HG03175 (cell line): ENCODE results near the gene ACTR3C.
"Not testable (repeated sequence)": the region's sequence is repeated elsewhere in the genome, so short reads cannot be mapped to it uniquely, and the experiment has no call there.

Experiments
- ATAC-seq: cut with Tn5 transposase; IDR thresholded peaks from one replicate; pipeline ENCODE4 v1.9.1; 2021; ENCODE audit warnings: mild to moderate bottlenecking, moderate library complexity; ENCODE audit not compliant: unreplicated experiment

Gene ACTR3C

DNA sequence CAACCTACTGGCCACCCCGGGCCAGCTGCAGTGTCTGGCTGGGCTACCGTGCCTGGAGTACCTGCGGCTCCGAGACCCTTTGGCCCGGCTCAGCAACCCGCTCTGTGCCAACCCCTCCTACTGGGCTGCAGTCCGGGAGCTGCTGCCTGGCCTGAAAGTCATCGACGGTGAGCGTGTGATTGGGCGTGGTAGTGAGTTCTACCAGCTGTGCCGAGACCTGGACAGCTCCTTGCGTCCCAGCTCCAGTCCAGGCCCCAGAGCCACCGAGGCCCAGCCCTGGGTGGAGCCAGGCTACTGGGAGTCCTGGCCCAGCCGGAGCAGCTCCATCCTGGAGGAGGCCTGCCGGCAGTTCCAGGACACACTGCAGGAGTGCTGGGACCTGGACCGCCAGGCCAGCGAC, 13.8 kb upstream of the ACTR3C start:
- no peak for ATAC-seq

GRCh38 chr7:150336746-150337145, 13.4 kb upstream of the ACTR3C start:
- ATAC-seq: no peak

- ATAC-seq: no peak
These were observed 12.4 kb upstream of the ACTR3C start for GRCh38 chr7:150335774-150336112.

GRCh38 chr7:150335108-150335773, 11.9 kb upstream of the ACTR3C start:
- ATAC-seq: no peak

- ATAC-seq: no peak
These were observed 10.8 kb upstream of the ACTR3C start for GRCh38 chr7:150334108-150334507.

GRCh38 chr7:150333659-150334058, 10.3 kb upstream of the ACTR3C start:
- ATAC-seq: no peak

DNA sequence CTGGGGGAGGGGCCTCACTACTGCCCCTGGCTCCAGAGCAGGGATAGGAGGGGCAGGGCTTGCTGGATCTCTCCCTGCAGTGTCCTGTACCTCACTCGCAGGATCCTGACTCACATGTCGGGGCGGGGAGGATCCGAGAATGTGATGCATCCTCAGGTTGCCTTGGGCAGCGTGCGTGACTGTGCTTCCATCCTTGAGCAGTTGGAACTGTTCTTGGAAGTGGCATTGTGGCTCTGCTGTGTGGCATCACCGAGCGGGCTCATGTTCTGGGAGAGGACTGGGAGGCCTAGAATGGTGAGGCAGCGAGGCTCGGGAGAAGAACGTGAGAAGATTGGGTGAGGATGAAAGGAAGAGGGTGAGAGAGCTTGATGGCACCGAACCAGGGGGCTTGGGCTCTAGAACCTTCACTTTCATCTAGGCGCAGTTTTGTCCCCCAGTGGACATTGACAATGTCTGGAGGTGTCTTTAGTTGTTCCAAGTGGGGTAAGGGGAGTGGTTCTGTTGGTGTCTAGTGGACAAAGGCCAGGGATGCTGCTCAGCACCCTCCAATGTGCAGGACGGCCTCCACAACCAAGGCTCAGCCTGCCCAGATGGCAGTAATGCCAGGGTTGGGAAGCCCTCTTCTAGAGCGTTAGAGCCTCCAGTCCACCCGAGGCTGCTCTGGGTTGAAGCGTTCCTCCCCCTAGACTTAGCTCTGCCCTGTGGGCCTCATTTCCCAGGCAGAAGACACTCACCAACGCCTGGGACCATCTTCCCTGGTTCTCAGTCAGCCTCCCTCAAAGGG, 9.7 kb upstream of the ACTR3C start:
- ATAC-seq: no peak

- no peak for ATAC-seq
These were observed 7.0 kb upstream of the ACTR3C start for GRCh38 chr7:150330211-150330885.

DNA sequence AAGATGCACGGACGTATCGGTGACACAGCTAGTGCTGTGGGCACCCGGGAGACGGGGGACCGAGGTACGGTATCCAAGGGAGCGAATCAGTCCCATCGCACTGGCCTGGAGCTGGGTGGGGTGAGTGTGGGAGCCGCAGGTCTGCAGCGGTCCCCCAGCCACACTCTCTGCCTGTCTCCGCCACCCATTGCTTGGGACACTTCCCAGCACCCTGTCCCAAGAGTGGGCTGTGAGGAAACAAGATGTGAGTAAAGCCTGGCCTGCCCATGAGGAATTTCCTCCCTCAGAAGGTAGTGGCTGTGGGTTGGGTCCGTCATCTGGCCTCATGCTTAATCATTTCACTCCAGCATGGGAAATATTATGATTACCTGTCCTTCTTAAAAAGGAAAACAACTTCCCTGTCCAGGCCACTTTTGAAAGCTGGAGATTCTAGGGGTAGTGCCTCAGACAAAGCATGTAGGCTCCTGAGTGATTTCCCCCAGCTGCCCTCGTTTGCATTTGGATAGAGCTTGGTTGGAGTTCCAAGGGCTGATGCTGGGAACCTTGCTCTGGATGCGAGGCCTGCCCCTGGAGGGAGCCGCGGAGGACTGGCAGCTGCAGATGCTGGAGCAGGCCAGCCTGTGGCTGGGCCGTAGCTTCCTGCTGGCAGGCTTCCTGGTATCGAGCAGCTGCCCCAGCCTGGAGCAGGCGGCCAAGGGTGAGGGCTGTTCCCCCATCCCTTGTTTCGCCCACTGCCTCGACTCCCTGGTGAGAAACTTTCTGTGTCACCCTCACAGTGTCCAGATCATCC, 6.2 kb upstream of the ACTR3C start:
- no peak for ATAC-seq

GRCh38 chr7:150327308-150327707, 4.0 kb upstream of the ACTR3C start:
- no peak for ATAC-seq

DNA sequence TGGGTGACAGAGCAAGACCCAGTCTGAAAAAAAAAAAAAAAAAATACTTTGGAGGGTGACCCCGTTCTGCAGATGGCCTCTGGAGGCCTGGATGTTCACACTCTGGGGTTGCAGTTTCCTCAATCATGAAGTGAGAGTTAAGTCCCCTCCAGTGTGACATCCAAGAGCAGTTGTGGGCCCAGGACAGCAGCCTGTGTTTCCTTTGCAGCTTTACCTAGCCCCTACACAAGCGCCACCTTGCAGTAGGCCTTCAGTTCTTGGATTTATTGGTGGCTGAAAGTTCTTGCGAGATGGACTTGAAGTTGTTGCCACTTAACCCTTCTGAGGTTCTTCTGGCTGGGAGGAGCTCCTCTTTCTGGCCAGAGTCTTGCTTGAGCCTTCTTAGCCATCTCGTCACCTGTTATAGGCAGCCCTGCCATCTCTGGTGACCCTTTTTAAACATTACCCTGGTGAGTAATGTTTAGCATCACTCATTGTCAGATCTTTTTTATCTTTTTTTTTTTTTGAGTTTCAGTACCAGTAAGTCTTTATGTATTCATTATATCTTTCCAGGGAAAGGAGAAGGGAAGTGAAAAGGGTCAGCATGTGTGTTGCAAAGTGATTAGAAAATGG, 3.4 kb upstream of the ACTR3C start:
- no peak for ATAC-seq

- ATAC-seq: no peak
These were observed 2.6 kb upstream of the ACTR3C start for GRCh38 chr7:150325901-150326300.

DNA sequence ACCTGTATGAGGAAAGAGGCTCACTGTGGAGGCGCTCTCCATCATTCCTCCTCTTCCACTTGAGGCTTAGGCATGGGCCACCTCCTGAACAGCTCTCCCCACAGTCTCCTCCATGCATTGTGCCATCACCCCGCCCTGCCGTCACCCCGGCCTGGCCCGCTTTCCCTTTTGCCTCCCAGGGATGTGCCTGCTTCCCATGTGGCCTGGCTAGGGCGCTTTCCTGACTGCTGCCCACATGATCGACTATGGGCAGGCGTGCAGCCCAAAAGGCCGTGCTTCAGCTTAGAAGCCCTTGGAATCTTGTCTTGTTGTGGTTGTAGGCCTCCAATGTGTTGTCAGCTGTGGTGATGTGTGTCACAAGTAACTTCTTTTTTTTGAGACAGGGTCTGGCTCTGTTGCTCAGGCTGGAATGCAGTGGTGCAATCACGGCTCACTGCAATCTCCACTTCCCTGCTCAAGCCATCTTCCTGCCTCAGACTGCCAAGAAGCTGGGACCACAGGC, 1.8 kb upstream of the ACTR3C start:
- no peak for ATAC-seq

DNA sequence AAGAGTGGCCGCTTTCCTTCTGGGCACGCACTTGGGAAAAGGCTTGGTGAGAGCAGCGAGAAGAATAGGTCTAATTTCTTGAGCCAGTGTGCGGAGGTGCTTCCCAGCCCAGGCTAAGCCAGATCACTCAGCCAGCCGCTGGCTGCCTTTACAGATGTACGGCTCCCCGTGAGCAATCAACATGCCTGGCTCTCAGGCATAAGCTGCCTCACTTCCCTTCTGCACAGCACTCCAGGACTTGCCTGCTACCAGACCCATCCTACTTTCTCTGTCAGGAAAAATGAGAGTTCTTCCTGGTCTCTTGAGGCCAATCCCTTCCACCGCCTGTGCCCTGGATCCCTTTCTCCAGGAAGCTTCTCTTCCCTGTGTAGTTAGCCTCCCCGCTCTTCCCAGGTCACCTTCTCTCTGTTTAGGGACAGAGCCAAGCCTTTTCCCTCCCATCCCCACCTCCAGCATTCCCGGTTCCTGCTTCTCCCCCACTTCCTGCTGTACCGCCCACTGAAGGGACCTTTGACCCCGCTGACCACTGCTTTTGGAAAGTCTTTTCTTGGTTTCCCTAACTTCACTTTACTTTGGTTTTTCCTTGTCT, 1.1 kb upstream of the ACTR3C start:
- ATAC-seq: no peak

DNA sequence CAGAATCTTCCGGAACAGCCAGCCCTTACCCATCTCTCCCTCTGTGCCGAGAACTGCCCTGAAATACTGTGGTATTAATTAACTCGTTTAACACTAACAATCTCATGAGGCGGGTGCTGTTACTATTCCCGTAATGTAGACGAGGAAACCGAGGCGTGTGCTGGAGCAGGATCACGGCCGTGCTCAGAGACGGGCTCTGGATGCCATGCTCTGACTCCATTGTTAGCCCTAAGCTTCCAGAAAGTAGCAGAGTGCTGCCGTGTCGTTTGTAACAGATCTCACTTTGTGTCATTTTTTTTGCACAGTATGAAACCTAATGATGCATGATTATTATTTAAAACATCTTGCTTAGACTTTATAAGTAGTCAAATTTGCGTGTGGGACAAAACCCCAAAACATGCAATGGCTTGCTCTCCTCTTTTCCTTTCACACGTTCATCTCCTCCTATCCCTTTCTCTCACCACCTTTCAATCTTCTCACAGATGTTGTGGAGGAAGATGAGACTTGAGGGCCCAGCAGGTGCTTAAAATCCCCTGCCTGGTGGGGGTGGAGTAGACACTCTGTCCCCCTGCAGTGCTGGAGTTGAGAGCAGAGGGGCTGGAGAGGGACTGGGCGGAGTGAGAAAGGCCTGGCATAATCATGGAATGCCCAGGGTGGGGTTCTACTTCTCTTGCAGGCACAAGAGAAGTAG, 482 bp upstream of the ACTR3C start:
- ATAC-seq: peak; percentile 29

DNA sequence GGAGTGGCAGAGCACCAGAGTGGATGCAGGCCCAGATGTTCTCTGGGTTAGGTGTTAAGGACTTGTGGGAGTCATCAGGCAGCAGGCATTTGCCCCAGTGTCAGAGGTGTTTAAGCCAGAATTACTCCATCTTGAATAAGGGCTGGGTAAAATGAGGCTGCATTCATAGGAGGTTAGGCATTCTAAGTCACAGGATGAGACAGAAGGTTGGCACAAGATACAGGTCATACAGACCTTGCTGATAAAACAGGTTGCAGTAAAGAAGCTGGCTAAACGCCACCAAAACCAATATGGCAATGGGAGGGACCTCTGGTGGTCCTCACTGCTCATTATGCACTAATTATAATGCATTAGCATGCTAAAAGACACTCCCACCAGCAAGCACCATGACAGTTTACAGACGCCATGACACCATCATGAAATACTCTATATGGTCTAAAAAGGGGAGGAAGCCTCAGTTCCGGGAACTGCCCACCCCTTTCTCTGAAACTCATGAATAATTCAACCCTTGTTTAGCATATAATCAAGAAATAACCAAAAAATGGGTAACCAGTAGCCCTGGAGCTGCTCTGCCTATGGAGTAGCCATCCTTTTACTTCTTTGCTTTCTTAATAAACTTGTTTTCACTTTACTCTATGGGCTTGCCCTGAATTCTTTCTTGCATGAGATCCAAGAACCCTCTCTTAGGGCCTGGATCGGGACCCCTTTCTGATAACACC, 1.1 kb downstream of the ACTR3C start:
- ATAC-seq: peak; percentile 33

GRCh38 chr7:150321788-150322113, 1.6 kb downstream of the ACTR3C start:
- ATAC-seq: no peak

GRCh38 chr7:150317748-150318444, 5.4 kb downstream of the ACTR3C start:
- ATAC-seq: no peak

DNA sequence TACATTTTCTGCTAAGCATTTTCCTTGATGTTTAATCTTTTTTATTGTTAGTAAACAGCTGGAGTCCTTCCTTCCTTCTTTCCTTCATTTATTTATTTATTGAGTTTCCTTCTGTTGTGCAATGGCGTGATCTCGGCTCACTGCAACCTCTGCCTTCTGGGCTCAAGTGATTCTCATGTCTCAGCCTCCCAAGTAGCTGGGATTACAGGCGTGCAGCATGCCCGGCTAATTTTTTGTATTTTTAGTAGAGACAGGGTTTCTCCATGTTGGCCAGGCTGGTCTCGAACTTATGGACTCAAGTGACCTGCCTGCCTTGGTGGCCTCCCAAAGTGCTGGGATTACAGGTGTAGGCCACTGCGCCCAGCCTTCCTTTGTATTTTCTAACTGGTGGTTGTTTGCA, 6.4 kb downstream of the ACTR3C start:
- ATAC-seq: not testable (repeated sequence)
